ENCODE results near the gene CDK2AP2.

DNA sequence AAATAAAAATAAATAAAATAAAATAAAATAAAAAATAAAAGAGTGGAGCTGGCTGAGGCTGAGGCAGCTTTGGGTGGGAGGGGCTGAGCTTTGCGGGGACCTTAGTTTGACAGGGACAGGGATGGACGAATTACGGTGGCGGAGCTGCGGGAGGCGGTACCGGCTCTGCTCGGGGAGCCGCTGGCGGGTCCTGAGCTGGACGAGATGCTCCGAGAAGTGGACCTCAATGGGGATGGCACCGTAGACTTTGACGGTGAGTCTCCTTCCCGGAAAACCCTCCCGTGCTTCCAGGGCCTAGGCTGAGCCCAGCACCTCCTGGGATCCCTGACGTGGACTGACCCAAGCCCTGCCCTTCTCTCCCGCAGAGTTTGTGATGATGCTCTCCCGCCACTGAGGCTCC is 49.7 kb downstream of the CDK2AP2 start:
- TF ChIP-seq TCF4 (CRISPR knock-in tag; IDR thresholded peaks at IDR 0.05; ENCODE audit: borderline replicate concordance) = no peak
- no peak for TF ChIP-seq ZFP3 (CRISPR knock-in tag; IDR thresholded peaks at IDR 0.05)
- TF ChIP-seq, protein P1, sequence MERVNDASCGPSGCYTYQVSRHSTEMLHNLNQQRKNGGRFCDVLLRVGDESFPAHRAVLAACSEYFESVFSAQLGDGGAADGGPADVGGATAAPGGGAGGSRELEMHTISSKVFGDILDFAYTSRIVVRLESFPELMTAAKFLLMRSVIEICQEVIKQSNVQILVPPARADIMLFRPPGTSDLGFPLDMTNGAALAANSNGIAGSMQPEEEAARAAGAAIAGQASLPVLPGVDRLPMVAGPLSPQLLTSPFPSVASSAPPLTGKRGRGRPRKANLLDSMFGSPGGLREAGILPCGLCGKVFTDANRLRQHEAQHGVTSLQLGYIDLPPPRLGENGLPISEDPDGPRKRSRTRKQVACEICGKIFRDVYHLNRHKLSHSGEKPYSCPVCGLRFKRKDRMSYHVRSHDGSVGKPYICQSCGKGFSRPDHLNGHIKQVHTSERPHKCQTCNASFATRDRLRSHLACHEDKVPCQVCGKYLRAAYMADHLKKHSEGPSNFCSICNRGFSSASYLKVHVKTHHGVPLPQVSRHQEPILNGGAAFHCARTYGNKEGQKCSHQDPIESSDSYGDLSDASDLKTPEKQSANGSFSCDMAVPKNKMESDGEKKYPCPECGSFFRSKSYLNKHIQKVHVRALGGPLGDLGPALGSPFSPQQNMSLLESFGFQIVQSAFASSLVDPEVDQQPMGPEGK (CRISPR knock-in tag; IDR thresholded peaks at IDR 0.05; ENCODE audit: borderline replicate concordance) = no peak
- no peak for TF ChIP-seq ARNTL (CRISPR knock-in tag; IDR thresholded peaks at IDR 0.05; ENCODE audit: borderline replicate concordance, low read depth)
- TF ChIP-seq, protein P2, sequence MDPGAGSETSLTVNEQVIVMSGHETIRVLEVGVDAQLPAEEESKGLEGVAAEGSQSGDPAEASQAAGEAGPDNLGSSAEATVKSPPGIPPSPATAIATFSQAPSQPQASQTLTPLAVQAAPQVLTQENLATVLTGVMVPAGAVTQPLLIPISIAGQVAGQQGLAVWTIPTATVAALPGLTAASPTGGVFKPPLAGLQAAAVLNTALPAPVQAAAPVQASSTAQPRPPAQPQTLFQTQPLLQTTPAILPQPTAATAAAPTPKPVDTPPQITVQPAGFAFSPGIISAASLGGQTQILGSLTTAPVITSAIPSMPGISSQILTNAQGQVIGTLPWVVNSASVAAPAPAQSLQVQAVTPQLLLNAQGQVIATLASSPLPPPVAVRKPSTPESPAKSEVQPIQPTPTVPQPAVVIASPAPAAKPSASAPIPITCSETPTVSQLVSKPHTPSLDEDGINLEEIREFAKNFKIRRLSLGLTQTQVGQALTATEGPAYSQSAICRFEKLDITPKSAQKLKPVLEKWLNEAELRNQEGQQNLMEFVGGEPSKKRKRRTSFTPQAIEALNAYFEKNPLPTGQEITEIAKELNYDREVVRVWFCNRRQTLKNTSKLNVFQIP (CRISPR knock-in tag; IDR thresholded peaks at IDR 0.05; ENCODE audit: borderline replicate concordance, low read depth) = no peak
- no peak for TF ChIP-seq BACH2 (CRISPR knock-in tag; IDR thresholded peaks at IDR 0.05; ENCODE audit: borderline replicate concordance)
- TF ChIP-seq ZFP30 (CRISPR knock-in tag; IDR thresholded peaks at IDR 0.05) = no peak

All from SK-N-SH treated with all-trans-retinoic acid at 6 μM for 48 hours (cell line).